ENCODE results near the gene POU3F3. TPM values are rescaled to one million over a fixed set of nuclear protein-coding genes. Genes with fewer than 3 reads are reported as not detected.

POU3F3 gene
- total RNA-seq, 2 donors from 2014 or later: 1.4 to 2.0 TPM

DNA sequence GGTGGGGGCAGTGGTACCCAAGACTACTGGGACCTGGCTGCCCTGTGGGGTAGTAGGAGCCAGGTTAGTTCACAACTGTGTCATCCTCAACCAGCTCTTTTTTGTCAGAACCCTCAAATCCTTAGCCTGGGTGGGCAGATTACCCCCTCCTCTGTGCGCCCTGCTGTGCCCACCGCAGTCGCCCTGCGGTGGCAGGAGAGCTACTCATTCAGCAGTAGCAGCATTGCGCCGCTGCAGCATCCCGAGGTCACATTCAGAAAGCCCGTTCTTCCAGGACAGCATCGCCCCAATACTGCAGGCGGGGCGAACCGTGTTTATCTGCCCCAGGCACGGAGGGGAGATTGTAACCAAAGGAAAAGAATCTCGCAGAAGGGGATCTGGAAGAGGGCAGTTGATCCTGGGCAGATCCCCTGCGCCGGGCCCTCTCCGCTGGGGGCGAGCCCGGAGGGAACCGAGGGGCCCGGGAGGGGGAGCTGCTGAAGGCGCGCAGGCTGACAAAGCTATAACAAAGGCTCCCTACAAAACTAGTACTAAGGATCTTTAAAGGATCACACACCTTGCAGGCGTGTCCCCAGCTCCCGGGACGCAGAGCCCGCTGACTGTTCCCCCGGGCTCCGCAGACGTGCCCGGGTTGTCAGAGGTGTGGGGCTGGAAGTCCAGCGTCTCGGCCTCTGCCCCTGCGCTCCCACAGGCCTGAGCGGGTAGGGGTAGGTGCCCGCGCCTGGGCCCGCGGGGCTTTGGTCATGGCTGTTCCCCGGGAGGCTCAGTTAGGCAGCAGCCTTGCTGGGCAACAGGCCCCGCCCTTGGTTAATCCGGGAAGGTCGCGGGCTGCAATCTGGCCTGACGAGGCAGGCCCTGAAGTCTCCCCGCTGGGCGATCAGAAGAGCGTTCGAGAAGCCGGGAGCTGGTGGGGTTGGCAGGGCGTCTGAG lies 13.2 kb downstream of the POU3F3 start:
- Histone ChIP-seq H3K27me3 (replicated peaks; ENCODE audit: insufficient read depth) (peaks cover 14% of the 10 kb centered on the region), H3K9me3 (no peaks in the 10 kb centered on the region), H3K4me1 (ENCODE audit: control insufficient read depth in 1 of 2, low read depth in 2 of 2) (peaks cover 2 to 9% of the 10 kb centered on the region in 2 donors), H3K36me3 (no peaks in the 10 kb centered on the region), H3K27ac (no peak overlapping the region), H3K4me3 (no peak overlapping the region)
- DNase-seq (ENCODE audit: low spot score): no peak
- no peak for ATAC-seq (ENCODE audit: insufficient number of reproducible peaks, low FRiP score, low read depth)
- TF ChIP-seq, protein P1, sequence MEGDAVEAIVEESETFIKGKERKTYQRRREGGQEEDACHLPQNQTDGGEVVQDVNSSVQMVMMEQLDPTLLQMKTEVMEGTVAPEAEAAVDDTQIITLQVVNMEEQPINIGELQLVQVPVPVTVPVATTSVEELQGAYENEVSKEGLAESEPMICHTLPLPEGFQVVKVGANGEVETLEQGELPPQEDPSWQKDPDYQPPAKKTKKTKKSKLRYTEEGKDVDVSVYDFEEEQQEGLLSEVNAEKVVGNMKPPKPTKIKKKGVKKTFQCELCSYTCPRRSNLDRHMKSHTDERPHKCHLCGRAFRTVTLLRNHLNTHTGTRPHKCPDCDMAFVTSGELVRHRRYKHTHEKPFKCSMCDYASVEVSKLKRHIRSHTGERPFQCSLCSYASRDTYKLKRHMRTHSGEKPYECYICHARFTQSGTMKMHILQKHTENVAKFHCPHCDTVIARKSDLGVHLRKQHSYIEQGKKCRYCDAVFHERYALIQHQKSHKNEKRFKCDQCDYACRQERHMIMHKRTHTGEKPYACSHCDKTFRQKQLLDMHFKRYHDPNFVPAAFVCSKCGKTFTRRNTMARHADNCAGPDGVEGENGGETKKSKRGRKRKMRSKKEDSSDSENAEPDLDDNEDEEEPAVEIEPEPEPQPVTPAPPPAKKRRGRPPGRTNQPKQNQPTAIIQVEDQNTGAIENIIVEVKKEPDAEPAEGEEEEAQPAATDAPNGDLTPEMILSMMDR (IDR thresholded peaks at IDR 0.05): no peak

DNA sequence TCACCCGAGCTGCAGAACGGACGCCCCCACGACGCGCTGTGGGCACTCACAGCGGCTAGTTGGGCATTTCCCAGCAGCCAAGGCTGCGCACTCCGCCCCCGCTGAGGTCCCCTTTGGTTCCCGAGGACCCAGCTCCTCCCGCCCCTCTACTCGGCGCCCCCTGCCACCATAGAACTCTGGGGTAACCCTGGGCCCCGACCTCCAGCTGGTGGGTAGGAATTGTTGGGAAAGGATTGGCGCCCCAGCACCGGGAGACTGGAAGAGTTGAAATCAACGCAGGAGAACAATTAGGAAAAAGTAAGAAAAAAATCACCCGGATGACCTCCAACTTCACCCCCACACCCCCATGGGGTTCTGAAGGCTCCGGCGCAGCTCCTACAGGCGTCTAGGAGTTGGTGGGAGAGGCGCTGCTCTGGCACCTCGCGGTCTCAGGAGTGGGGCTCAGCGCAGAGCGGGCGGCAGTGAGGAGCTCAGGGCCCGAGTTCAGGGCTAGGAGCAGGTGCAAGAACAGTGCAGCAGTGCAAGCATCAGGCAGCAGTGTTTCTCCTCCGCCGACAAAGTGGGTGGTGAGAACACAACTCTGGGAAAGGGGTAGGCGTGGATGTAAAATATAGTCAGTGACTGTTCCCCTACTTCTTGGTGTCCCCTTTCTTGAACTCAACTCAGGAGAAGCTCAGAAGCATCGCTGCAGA lies 14.0 kb downstream of the POU3F3 start:
- H3K9me3 ChIP-seq: no peaks in the 10 kb centered on the region
- TF ChIP-seq, protein P1 (IDR thresholded peaks at IDR 0.05): no peak
- H3K4me3 ChIP-seq: no peak overlapping the region
- no peak for DNase-seq (ENCODE audit: low spot score)
- no peak overlapping the region for H3K27ac ChIP-seq
- ATAC-seq (ENCODE audit: insufficient number of reproducible peaks, low FRiP score, low read depth): no peak
- peaks cover 0 to 18% of the 10 kb centered on the region in 2 donors for H3K4me1 ChIP-seq (ENCODE audit: control insufficient read depth in 1 of 2, low read depth in 2 of 2)
- peaks cover 14% of the 10 kb centered on the region for H3K27me3 ChIP-seq (replicated peaks; ENCODE audit: insufficient read depth)
- no peaks in the 10 kb centered on the region for H3K36me3 ChIP-seq

DNA sequence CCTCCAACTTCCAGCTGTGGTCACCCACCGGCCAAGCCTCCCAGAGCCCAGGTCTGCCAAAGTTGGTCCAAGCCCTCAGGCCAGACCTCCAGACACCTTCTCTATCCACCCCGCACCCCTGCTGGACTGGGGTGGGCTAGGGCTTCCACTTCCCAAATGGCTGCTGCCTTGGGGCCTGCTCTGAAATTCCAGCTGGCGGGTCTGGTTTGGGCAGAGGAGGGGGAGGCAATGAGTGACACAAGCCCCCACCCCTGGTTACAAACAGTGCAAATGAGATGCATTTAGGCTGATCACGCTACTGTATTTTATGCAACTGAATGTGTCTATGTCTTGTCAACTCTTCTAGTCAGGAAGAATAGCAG lies 14.6 kb downstream of the POU3F3 start:
- TF ChIP-seq, protein P1 (IDR thresholded peaks at IDR 0.05): no peak
- H3K27me3 ChIP-seq (replicated peaks; ENCODE audit: insufficient read depth): peaks cover 14% of the 10 kb centered on the region
- ATAC-seq (ENCODE audit: insufficient number of reproducible peaks, low FRiP score, low read depth): no peak
- no peak for DNase-seq (ENCODE audit: low spot score)
- peaks cover 0 to 19% of the 10 kb centered on the region in 2 donors for H3K4me1 ChIP-seq (ENCODE audit: control insufficient read depth in 1 of 2, low read depth in 2 of 2)
- no peaks in the 10 kb centered on the region for H3K36me3 ChIP-seq
- no peaks in the 10 kb centered on the region for H3K9me3 ChIP-seq
- no peak overlapping the region for H3K4me3 ChIP-seq
- no peak overlapping the region for H3K27ac ChIP-seq

DNA sequence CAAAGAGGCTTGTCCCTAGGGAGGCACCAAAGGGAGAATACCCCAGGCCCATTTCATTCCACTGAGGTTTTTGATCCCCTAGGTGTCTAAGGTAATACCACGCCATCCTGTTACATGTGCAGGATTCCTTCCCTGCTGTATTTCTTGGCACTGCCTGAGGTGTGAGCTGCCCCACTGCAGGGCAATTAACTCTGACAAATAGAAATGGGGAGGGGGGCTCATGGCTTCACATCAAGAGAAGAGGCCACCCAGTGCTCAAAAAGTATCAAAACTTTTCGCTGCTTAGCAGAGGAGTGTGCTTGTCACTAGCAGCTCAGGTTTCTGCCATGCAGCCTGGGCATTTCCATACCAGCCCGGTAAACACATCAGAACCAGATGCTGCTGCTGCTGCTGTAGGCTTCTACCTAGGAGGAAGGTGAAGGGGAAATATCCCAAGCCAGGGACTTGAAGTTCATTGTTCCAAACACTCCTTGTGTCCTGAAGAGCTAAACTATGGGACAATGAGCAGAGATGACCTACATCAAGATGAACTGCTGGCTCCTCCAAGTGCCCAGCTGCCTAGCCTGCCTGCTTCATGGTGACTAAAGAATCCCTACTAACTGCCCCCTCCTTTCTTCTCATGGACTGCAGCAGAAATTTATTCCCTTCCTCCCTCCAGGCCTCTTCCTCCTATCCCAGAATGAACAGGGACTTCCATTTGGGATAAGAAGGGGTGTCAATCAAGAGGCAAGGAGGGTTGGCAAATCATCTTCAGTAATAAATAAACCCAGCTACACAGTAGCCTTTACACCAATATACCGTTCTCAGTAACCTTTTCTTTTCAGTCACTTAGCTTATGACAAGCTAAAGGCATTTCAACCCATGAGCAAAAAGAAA lies 16.4 kb downstream of the POU3F3 start:
- DNase-seq (ENCODE audit: low spot score): no peak
- H3K36me3 ChIP-seq: no peaks in the 10 kb centered on the region
- ATAC-seq (ENCODE audit: insufficient number of reproducible peaks, low FRiP score, low read depth): no peak
- TF ChIP-seq, protein P1 (IDR thresholded peaks at IDR 0.05): no peak
- no peaks in the 10 kb centered on the region for H3K9me3 ChIP-seq
- H3K4me3 ChIP-seq: no peak overlapping the region
- no peak overlapping the region for H3K27ac ChIP-seq
- peaks cover 14% of the 10 kb centered on the region for H3K27me3 ChIP-seq (replicated peaks; ENCODE audit: insufficient read depth)
- H3K4me1 ChIP-seq (ENCODE audit: control insufficient read depth in 1 of 2, low read depth in 2 of 2): peaks cover 0 to 16% of the 10 kb centered on the region in 2 donors
